Upper lobe of left lung (tissue), 6 donors: ENCODE data around the gene UBE2I. TPM values are rescaled to one million over a fixed set of nuclear protein-coding genes. Genes with fewer than 3 reads are reported as not detected.

ENCODE experiments used
- ATAC-seq, 2 donors: fragments of 200-7000 bp; cut with Tn5 transposase; one replicate each; pipeline ENCODE4 v1.9.1; 2022; ENCODE audit warnings: mild to moderate bottlenecking in 2 of 2, moderate library complexity in 2 of 2; ENCODE audit not compliant: low FRiP score in 2 of 2
- DNase-seq, 2 donors: peaks; one replicate each; pipeline ENCODE4 v3.0.0-alpha.2; 2019 to 2020
- H3K27ac ChIP-seq, 4 donors: fragments of 200-600 bp; sonication (generic); one replicate each; pipeline ENCODE4 v1.5.1; 2016 to 2019
- H3K27me3 ChIP-seq, 4 donors: fragments of 200-600 bp; sonication (generic); one replicate each; pipeline ENCODE4 v1.5.1; 2017 to 2019
- H3K36me3 ChIP-seq, 4 donors: fragments of 200-600 bp; sonication (generic); one replicate each; pipeline ENCODE4 v1.5.1; 2016 to 2019
- H3K4me1 ChIP-seq, 4 donors: fragments of 200-600 bp; sonication (generic); one replicate each; pipeline ENCODE4 v1.5.1; 2018 to 2019
- H3K4me3 ChIP-seq, 4 donors: fragments of 200-600 bp; sonication (generic); one replicate each; pipeline ENCODE4 v1.5.1; 2017 to 2019; ENCODE audit warnings: mild to moderate bottlenecking in 2 of 4, moderate library complexity in 1 of 4
- H3K9me3 ChIP-seq, 4 donors: fragments of 200-600 bp; sonication (generic); one replicate each; pipeline ENCODE4 v1.5.1; 2018 to 2019
- CTCF ChIP-seq, 6 experiments: fragments of 450-650 bp in 4 of 6; fragments of 200-600 bp in 2 of 6; sonication (generic) in 2 of 6; IDR thresholded peaks; one replicate each; pipeline ENCODE4 v1.5.1; 2016 to 2019; ENCODE audit warnings: antibody characterized with exemption in 6 of 6
- EP300 ChIP-seq, 4 donors: sonication (generic); formaldehyde crosslinking; IDR thresholded peaks; one replicate each; pipeline ENCODE4 v1.5.1; 2017; ENCODE audit warnings: antibody characterized with exemption in 4 of 4, control low read depth in 2 of 4
- POLR2A ChIP-seq, 4 donors: fragments of 450-650 bp; IDR thresholded peaks; one replicate each; pipeline ENCODE4 v1.5.1; 2016 to 2017; ENCODE audit warnings: antibody characterized with exemption in 4 of 4, mild to moderate bottlenecking in 2 of 4
- POLR2AphosphoS5 ChIP-seq, 2 donors: sonication (generic); formaldehyde crosslinking; IDR thresholded peaks; one replicate each; pipeline ENCODE4 v1.5.1; 2017; ENCODE audit warnings: antibody characterized with exemption in 2 of 2
- WGBS, 2 donors: methylation state at CpG; one replicate each; pipeline ENCODE4 v1.1.5; 2017 to 2018; 5-methylcytosine and 5-hydroxymethylcytosine counted together
- total RNA-seq, 6 donors: library from RNA; depleted of rRNA in 4 of 6; stranded (reverse); fragments of >200 nt in 4 of 6; gene quantifications; one replicate each; pipeline versions ENCODE4 v1.1.0 to v1.2.1, GENCODE V29; 2016 to 2021
- donor health status: DM: no; HTN: no; CAD: no; lungs with moderate emphysema.
- donor health status: DM: no; HTN: yes; CAD: no; lungs with severe emphysema.

UBE2I gene
- total RNA-seq, 6 donors from 2014 or later, result 51.4 to 113 (median 92.0) TPM

DNA sequence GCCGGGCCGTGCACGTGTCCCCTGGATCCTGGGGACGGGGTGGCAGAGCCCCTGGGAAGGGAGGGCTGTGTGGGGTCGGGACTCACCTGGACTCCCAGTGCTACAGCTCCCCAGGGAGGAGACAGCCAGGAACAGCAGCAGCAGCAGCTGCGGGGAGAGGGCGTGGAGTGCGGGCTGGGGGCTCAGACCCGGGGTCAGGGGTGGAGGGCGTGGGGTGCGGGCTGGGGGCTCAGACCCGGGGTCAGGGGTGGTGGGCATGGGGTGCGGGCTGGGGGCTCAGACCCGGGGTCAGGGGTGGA is 32.9 kb upstream of the UBE2I start:
- H3K4me3 ChIP-seq, result no peak overlapping the region
- no peak for DNase-seq
- no peaks in the 10 kb centered on the region for H3K36me3 ChIP-seq
- TF ChIP-seq EP300 (IDR thresholded peaks at IDR 0.05) (no peak), POLR2A (IDR thresholded peaks at IDR 0.05) (no peak), CTCF (IDR thresholded peaks at IDR 0.05) (no peak), POLR2AphosphoS5 (IDR thresholded peaks at IDR 0.05) (no peak)
- no peak for ATAC-seq
- H3K27ac ChIP-seq, result no peak overlapping the region
- H3K27me3 ChIP-seq, result peaks cover 0 to 11% (median 0%) of the 10 kb centered on the region in 4 donors
- no peaks in the 10 kb centered on the region for H3K9me3 ChIP-seq
- H3K4me1 ChIP-seq, result peaks cover 0 to 6% (median 3%) of the 10 kb centered on the region in 4 donors
- 78% methylated on average over 4 of the region's 14 CpGs; no CpG with 5 or more reads in 1 of the 2 donors for WGBS, 2 donors

GRCh38 chr16:1277151-1277598 is 32.3 kb upstream of the UBE2I start:
- Histone ChIP-seq H3K27ac (no peak overlapping the region), H3K9me3 (no peaks in the 10 kb centered on the region), H3K27me3 (peaks cover 0 to 11% (median 0%) of the 10 kb centered on the region in 4 donors), H3K4me3 (no peak overlapping the region), H3K4me1 (no peaks in the 10 kb centered on the region), H3K36me3 (no peaks in the 10 kb centered on the region)
- no peak for ATAC-seq
- WGBS, 2 donors, result 66% methylated on average over 9 of the region's 19 CpGs; no CpG with 5 or more reads in 1 of the 2 donors
- DNase-seq, result peak in 1 of 2 donors; percentile 71
- TF ChIP-seq EP300 (IDR thresholded peaks at IDR 0.05) (no peak), POLR2A (IDR thresholded peaks at IDR 0.05) (no peak), CTCF (IDR thresholded peaks at IDR 0.05) (no peak), POLR2AphosphoS5 (IDR thresholded peaks at IDR 0.05) (no peak)

- no peaks in the 10 kb centered on the region for H3K4me1 ChIP-seq
- H3K4me3 ChIP-seq, result no peak overlapping the region
- H3K36me3 ChIP-seq, result no peaks in the 10 kb centered on the region
- no peaks in the 10 kb centered on the region for H3K9me3 ChIP-seq
- no peak for TF ChIP-seq CTCF (IDR thresholded peaks at IDR 0.05)
- ATAC-seq (no peak), DNase-seq (peak in 1 of 2 donors; percentile 56)
- H3K27ac ChIP-seq, result no peak overlapping the region
- H3K27me3 ChIP-seq, result peaks cover 0 to 11% (median 0%) of the 10 kb centered on the region in 4 donors
- 41 to 48% methylated on average over 15 to 21 of the region's 21 CpGs for WGBS, 2 donors
These were observed 31.7 kb upstream of the UBE2I start for GRCh38 chr16:1277617-1278282.

DNA sequence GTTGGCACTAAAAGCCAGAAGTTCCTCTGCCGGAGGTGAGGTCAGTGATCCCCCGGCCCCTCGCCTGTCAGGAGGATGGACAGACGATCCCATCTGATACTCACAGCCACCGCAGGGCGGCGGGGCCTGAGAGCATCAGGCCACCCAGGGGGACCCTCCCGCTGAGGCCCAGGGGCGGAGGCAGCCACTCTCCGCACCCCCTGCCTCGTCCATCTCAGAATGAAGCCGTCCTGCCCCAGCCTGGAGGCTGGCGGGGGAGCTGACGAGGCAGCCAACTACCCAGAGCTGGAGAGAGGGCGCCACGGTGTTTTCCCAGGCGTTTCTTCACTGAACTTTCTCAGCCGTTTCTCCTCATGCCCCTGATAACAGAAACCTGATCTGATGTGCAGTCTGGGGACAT is 31.0 kb upstream of the UBE2I start:
- 7 to 30% methylated on average over 3 to 15 of the region's 18 CpGs for WGBS, 2 donors
- H3K27me3 ChIP-seq, result peaks cover 0 to 11% (median 0%) of the 10 kb centered on the region in 4 donors
- DNase-seq, result peak in 1 of 2 donors; percentile 39
- TF ChIP-seq POLR2AphosphoS5 (IDR thresholded peaks at IDR 0.05) (no peak), CTCF (IDR thresholded peaks at IDR 0.05) (no peak), EP300 (IDR thresholded peaks at IDR 0.05) (no peak), POLR2A (IDR thresholded peaks at IDR 0.05) (no peak)
- H3K4me3 ChIP-seq, result no peak overlapping the region
- H3K4me1 ChIP-seq, result no peaks in the 10 kb centered on the region
- H3K27ac ChIP-seq, result no peak overlapping the region
- H3K9me3 ChIP-seq, result no peaks in the 10 kb centered on the region
- H3K36me3 ChIP-seq, result no peaks in the 10 kb centered on the region
- no peak for ATAC-seq
